GM21423 (cell line): ENCODE data around the gene CGAS.
"Not testable (repeated sequence)": the region's sequence is repeated elsewhere in the genome, so short reads cannot be mapped to it uniquely, and the experiment has no call there.

ENCODE experiments used
- ATAC-seq: cut with Tn5 transposase; IDR thresholded peaks from one replicate; pipeline ENCODE4 v1.9.1; 2021; ENCODE audit warnings: mild to moderate bottlenecking, moderate library complexity; ENCODE audit not compliant: unreplicated experiment

The CGAS gene

DNA sequence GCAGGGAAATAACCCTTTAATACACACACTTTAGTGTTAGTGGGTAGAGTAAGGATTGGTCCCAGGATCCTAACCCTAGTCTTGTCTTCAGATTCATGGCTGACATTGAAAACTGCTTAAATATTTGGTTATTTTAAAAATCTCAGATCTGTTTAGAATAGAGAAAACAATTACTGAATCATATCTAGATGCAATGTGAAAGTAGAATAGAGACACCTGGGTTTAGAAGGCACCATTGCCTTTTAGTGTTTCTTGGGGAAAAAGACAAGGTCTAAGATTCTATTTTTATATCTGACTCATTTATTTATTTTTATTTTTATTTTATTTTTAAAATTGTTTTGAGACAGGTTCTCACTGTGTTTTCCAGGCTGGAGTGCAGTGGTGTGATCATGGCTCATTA, 51.4 kb downstream of the CGAS start:
- no peak for ATAC-seq

DNA sequence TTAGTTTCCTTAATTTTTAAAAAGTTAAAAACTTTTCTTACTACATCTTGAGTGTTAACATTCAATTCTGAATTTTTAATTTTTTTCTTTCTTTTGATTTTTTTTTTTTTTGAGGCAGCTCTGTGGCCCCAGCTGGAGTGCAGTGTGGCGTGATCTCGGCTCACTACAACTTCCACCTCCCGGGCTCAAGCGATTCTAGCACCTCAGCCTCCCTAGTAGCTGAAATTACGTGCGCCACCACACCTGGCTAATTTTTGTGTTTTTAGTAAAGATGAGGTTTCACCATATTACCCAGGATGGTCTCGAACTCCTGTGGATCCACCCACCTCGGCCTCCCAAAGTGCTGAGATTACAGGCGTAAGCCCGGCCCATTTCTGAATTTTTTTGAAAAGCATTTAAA, 56.2 kb downstream of the CGAS start:
- no peak for ATAC-seq

DNA sequence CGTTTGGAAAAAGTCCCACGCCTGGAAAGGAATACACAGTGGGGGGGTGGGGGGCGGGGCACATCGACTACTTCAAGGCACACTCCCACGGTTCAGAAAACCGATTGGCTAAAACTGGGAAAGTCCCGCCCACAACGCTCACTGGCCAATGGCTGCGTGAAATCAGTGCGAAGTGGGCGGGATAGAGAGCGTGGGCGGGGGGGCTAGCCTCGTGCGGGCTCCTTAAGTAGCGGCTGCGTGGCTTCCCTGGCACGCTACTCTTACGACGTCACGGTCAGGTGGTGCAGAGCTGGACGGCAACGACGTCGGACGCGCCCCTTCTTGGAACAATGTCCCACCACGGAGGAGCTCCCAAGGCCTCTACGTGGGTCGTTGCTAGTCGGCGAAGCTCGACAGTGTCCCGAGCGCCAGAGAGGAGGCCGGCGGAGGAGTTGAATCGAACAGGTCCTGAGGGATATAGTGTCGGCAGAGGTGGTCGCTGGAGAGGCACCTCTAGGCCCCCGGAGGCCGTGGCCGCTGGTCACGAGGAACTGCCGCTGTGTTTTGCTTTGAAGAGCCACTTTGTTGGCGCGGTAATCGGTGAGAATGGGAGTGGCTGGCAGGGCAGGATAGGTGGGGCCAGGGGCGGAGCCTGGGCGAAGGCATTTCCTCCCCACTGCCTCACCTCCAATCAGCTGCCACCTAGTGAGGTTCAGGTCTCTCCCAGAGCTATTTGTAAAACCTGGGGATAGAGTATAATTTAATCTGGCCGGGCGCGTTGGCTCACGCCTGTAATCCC, 57.3 kb downstream of the CGAS start, which contains the start of gene DDX43:
Gene DDX43, plus strand, starts transcription at position 252 of the 778 bp plus-strand sequence. Its CDS starts 78 bp downstream, at position 330.
- no peak for ATAC-seq

DNA sequence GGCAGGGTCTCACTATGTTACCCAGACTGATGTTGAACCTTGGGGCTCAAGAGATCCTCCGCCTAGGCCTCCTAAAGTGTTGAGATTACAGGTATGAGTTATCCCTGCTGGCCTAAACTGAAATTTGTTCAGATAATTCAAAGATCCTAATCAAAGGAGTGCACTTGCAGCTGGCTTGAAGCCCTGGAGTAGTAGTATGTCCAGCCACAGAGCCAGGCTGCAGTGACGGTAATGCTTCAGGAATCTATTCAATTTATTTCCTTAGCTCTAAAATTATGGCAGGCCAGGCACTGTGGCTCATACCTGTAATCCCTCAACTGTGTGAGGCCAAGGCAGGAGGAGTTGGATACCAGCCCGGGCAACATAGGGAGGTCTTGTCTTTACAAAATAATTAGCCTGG, 58.8 kb downstream of the CGAS start:
- no peak for ATAC-seq

DNA sequence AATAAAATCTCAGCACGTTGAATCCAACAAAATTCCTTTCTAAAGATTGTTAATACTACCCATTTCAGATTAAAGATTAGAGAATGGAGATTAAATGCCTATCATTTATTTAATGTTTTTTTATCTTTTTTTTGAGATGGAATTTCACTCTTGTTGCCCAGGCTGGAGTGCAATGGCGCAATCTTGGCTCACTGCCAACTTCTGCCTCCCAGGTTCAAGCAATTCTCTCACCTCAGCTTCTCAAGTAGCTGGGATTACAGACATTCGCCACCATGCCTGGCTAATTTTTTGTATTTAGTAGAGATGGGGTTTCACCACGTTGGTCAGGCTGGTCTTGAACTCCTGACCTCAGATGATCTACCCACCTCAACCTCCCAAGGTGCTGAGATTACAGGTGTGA, 59.9 kb downstream of the CGAS start:
- ATAC-seq: not testable (repeated sequence)

DNA sequence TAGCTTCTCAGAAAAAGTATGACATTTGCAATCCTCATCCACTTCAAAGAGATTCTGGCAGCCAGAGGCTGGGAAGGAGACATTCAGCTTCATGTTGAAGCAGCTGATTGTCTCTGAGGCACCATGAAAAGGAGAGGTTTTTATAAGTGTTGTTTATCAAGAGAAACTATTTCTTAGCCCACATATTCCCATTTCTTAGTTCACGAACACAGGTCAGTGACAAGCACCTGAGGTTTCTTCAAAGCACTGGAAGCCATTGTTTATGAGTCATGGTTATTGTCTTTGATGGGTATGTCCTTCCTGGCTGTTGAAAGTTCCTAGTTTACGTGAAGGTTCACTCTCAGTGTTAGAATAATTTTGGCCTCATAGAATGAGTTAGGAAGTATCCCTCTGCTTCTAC, 60.4 kb downstream of the CGAS start:
- no peak for ATAC-seq

DNA sequence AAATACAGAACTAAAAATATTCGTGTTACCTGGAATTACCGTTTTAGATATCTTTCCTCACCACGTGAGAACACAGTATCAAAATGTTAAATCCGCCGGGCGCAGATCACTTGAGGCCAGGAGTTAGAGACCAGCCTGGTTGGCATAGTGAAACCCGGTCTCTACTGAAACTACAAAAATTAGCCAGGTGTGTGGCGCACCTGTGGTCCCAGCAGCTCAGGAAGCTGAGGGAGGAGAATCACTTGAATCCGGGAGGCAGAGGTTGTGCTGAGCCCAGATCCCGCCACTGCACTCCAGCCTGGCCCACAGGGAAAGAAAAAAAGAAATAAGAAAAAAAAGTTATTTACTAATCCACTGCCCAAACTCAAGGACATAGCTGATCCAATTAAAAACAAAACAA, 62.2 kb downstream of the CGAS start:
- no peak for ATAC-seq

DNA sequence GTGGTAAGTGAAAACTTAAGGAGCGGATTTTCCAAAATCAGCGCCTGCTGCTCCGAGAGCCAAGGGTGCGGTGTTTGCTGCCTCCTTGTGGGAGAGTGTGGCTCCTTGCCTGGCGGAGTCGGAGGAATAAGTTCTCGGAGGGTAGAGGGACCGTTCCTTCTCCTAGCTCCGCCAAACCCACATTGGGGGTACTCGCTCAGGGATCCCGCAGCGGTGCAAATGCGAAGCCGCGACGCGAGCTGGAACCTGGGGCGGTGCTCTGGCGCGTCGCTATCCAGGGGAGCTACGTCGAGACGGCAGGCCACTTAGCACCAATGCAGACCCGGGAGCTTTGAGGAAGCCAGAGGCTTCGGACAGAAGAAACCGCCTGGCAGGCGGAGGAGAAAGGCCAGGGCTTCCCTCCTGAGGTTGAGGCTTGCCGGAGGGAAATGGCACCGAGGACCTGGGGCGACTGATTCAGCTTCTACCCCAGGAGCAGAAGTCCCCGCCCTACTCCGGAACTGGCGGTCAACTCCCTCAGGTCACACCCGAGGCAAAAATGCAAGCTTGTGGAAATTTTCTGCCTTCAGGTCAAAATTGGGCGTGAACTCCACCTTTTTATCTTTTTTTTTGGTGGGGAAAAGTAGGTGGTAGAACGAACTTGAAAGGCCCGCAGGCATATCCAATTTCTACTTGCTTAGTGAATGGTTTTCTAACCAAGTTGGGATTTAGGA, 63.1 kb downstream of the CGAS start:
- peak; percentile 90 for ATAC-seq

DNA sequence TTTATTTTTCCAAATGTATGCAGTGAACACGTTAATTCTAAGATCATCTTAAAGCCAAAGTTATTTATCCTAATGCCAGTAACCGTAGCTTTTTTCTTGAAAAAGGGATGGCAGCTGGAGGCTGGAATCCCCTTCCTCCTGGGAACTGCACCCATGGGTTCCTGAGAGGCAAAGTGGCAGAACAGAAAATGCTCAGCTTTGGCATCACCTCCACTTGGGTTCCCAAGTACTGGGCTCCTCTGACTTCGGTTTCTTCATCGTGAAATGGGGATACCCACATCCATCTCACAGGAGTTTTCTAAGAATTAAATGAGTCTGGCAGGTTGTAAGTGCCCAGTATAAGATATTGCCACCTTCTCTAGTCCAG, 63.7 kb downstream of the CGAS start:
- peak; percentile 10 for ATAC-seq

DNA sequence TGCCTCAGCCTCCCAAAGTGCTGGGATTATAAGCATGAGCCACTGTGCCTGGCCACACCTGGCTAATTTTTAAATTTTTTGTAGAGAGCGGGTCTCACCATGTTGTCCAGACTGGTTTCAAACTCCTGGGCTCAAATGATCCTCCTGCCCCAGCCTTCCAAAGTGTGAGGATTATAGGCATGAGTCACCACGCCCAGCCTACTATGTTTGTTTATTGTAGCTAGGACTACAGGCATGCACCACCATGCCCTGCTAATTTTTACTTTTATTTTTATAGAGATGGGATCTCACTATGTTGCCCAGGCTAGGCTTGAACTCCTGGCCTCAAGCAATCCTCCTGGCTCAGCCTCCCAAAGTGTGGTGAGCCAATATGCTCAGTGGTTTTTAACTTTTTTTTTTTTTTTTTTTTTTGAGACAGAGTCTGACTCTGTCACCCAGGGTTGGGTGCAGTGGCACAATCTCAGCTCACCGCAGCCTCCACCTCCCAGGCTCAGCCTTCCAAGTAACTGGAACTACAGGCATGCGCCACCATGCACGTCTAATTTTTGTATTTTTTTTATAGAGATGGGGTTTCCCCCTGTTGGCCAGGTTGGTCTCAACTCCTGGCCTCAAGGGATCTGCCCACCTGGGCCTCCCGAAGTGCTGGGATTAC, 69.5 kb downstream of the CGAS start:
- no peak for ATAC-seq

DNA sequence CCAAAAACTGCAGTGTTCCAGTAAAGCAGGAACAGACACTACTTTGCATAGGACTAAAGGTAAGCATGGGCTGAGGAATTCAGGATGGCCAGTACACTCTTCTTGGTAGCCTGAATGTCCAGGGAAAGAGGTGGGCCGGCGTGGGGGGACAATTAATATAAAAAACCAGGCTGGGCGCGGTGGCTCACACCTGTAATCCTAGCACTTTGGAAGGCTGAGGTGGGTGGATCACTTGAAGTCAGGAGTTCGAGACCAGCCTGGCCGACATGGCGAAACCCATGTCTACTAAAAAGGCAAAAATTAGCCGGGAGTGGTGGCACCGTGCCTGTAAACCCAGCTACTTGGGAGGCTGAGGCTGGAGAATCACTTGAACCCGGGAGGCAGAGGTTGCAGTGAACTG, 70.6 kb downstream of the CGAS start:
- ATAC-seq: not testable (repeated sequence)

DNA sequence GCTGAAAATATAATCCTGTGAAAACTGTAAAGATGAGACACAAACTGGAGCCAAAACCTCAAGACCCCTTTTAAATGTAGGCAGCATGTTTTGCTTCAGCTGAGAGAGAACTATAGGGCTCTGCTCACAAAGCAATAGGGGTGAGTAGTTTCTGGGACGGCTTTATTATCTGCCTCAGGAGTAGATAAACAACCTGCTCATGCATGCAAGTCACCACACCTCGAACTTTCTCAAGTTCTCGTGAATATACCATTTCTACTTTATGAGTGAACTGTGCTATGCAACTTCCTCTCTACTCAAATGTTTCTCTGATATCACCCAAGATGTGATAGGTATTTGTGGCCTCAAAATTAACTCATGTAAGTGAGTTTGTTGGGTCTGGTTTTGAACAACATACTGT, 74.9 kb downstream of the CGAS start:
- ATAC-seq: no peak

DNA sequence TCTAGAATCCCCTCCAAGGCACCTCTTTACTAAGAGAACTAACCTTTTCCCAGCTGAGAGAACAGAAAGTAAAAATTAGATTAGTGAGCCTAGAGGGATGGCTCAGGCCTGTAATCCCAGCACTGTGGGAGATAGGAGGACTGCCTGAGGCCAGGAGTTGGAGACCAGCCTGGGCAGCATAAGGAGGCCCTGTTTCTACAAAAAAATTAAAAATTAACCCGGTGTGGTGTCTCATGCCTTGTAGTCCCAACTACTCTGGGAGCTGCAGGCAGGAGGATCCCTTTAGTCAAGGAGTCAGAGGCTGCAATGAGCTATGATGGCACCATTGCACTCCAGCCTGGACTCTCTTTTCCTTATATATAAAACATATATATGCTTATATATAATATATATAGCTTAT, 76.9 kb downstream of the CGAS start:
- ATAC-seq: no peak
